Muscle layer of colon (tissue), 2 donors: ENCODE results near the gene ATXN2.
"Not testable (repeated sequence)": the region's sequence is repeated elsewhere in the genome, so short reads cannot be mapped to it uniquely, and the experiment has no call there.

Source experiments
- H3K27ac ChIP-seq: one replicate; pipeline ENCODE4 v1.7.0; 2013; ENCODE audit warnings: low read depth, mild to moderate bottlenecking, low read length, moderate library complexity
- H3K27me3 ChIP-seq, 2 donors: one replicate each; pipeline ENCODE4 v1.7.0; 2013; ENCODE audit warnings: low read length in 2 of 2, mild to moderate bottlenecking in 2 of 2; ENCODE audit not compliant: insufficient read depth in 2 of 2, control insufficient read depth in 1 of 2
- H3K36me3 ChIP-seq: one replicate; pipeline ENCODE4 v1.7.0; 2013; ENCODE audit warnings: mild to moderate bottlenecking, low read length; ENCODE audit not compliant: insufficient read depth
- H3K4me1 ChIP-seq: one replicate; pipeline ENCODE4 v1.7.0; 2013; ENCODE audit warnings: mild to moderate bottlenecking, low read length; ENCODE audit not compliant: insufficient read depth
- H3K4me3 ChIP-seq, 2 donors: one replicate each; pipeline ENCODE4 v1.7.0; 2013; ENCODE audit warnings: low read length in 2 of 2, low read depth in 1 of 2, mild to moderate bottlenecking in 1 of 2, moderate library complexity in 1 of 2
- H3K9ac ChIP-seq: one replicate; pipeline ENCODE4 v1.7.0; 2013; ENCODE audit warnings: low read length
- H3K9me3 ChIP-seq: one replicate; pipeline ENCODE4 v1.7.0; 2013; ENCODE audit warnings: mild to moderate bottlenecking, low read length
- donor health status: abdominal sarcoma.
- donor health status: Adenocarcinoma of cecum.

The ATXN2 gene

DNA sequence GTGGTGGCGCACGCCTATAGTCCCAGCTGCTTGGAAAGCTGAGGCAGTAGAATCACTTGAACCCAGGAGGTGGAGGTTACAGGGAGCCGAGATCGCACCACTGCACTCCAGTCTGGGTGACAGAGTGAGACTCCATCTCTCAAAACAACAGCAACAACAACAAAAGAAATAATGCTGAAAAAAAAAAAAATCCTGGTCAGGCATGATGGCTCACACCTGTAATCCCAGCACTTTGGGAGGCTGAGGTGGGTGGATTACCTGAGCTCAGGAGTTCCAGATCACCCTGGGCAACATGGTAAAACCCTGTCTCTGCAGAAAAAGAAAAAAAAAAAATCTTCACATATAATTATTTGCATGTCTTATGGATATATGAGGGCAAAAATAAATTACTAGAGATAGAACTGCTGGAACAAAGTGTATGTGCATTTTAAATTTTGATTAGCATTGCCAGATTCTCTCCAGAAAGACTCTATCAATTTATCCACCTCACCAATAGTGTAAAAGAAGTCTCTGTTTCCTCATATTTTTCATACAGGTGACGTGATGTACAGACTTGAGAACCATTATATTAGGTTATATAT lies 75.4 kb downstream of the ATXN2 start:
- Histone ChIP-seq H3K27ac (no peak overlapping the region), H3K9ac (no peak overlapping the region), H3K4me3 (no peak overlapping the region), H3K27me3 (no peaks in the 10 kb centered on the region), H3K9me3 (no peaks in the 10 kb centered on the region), H3K4me1 (no peaks in the 10 kb centered on the region), H3K36me3 (peaks cover 35% of the 10 kb centered on the region)

GRCh38 chr12:111521801-111522200 lies 77.3 kb downstream of the ATXN2 start:
- peaks cover 51% of the 10 kb centered on the region for H3K36me3 ChIP-seq

GRCh38 chr12:111519937-111520336 lies 79.2 kb downstream of the ATXN2 start:
- no peaks in the 10 kb centered on the region for H3K9me3 ChIP-seq
- H3K9ac ChIP-seq: no peak overlapping the region
- H3K4me3 ChIP-seq: no peak overlapping the region
- no peaks in the 10 kb centered on the region for H3K27me3 ChIP-seq
- no peaks in the 10 kb centered on the region for H3K4me1 ChIP-seq
- H3K27ac ChIP-seq: no peak overlapping the region
- H3K36me3 ChIP-seq: peaks cover 58% of the 10 kb centered on the region

More at GRCh38 chr12:111521801-111522200, 77.3 kb downstream of the ATXN2 start:
- Histone ChIP-seq H3K4me1 (no peaks in the 10 kb centered on the region), H3K9ac (no peak overlapping the region), H3K4me3 (no peak overlapping the region), H3K27ac (no peak overlapping the region), H3K9me3 (no peaks in the 10 kb centered on the region), H3K27me3 (no peaks in the 10 kb centered on the region)

DNA sequence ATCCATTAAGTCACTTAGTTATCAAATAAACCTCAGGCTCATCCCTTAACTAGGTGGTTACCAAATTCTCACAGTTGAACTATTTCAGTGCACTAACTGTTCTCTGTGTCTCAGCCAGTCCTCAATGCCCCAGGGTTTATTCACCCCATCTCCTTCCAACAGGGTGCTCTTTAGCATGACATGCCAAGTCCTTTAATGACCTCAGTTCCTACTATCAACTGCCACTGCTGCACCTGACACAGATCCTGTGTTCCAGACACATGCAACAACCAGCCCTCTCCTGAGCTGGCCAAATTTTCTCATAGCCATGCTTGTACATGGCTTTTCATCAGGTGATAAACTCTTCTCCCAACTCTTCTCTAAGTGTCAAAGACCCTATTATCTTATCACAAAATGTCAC lies 80.0 kb downstream of the ATXN2 start:
- Histone ChIP-seq H3K27ac (no peak overlapping the region), H3K9me3 (no peaks in the 10 kb centered on the region), H3K9ac (no peak overlapping the region), H3K4me3 (no peak overlapping the region), H3K4me1 (no peaks in the 10 kb centered on the region), H3K27me3 (no peaks in the 10 kb centered on the region), H3K36me3 (peaks cover 56% of the 10 kb centered on the region)

DNA sequence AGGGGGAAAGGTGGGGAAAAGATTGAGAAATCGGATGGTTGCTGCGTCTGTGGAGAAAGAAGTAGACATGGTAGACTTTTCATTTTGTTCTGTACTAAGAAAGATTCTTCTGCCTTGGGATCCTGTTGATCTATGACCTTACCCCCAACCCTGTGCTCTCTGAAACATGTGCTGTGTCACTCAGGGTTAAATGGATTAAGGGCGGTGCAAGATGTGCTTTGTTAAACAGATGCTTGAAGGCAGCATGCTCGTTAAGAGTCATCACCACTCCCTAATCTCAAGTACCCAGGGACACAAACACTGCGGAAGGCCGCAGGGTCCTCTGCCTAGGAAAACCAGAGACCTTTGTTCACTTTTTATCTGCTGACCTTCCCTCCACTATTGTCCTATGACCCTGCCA lies 91.4 kb downstream of the ATXN2 start:
- H3K27me3 ChIP-seq: not testable (repeated sequence)
- H3K36me3 ChIP-seq: peaks cover 56% of the 10 kb centered on the region

GRCh38 chr12:111507258-111507657 lies 91.9 kb downstream of the ATXN2 start:
- H3K27me3 ChIP-seq, H3K27ac ChIP-seq, H3K9ac ChIP-seq, H3K4me1 ChIP-seq, H3K4me3 ChIP-seq, H3K9me3 ChIP-seq: not testable (repeated sequence)
- H3K36me3 ChIP-seq: peaks cover 55% of the 10 kb centered on the region

More for the DNA sequence above, 91.4 kb downstream of the ATXN2 start:
- H3K9ac ChIP-seq, H3K4me3 ChIP-seq, H3K4me1 ChIP-seq, H3K9me3 ChIP-seq, H3K27ac ChIP-seq: not testable (repeated sequence)

GRCh38 chr12:111506260-111506659 lies 92.9 kb downstream of the ATXN2 start:
- Histone ChIP-seq H3K4me1 (no peaks in the 10 kb centered on the region), H3K36me3 (peaks cover 54% of the 10 kb centered on the region), H3K27me3 (no peaks in the 10 kb centered on the region), H3K27ac (no peak overlapping the region), H3K9me3 (no peaks in the 10 kb centered on the region), H3K9ac (no peak overlapping the region), H3K4me3 (no peak overlapping the region)

DNA sequence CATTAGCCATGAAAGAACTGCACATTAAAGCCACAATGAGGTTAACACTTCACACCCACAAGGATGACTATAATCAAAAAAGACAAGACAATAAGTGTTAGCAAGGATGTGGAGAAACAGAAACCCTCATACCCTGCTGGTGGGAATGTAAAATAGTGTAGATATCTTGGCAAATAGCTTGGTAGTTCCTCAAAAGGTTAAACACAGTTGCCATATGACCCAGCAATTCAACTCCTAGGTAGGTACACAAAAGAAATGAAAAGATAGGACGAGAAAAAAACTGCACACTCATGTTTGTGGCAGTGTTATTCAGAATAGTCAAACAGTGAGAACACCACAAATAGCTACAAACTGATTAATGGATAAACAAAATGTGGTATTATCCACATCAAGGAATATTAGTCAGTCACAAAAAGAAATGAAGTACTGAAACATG lies 93.5 kb downstream of the ATXN2 start:
- Histone ChIP-seq H3K4me1 (no peaks in the 10 kb centered on the region), H3K9me3 (no peaks in the 10 kb centered on the region), H3K4me3 (no peak overlapping the region), H3K27me3 (no peaks in the 10 kb centered on the region), H3K36me3 (peaks cover 53% of the 10 kb centered on the region), H3K27ac (no peak overlapping the region), H3K9ac (no peak overlapping the region)

GRCh38 chr12:111503116-111503515 lies 96.0 kb downstream of the ATXN2 start:
- H3K9me3 ChIP-seq: no peaks in the 10 kb centered on the region
- H3K36me3 ChIP-seq: peaks cover 49% of the 10 kb centered on the region
- no peaks in the 10 kb centered on the region for H3K27me3 ChIP-seq
- no peak overlapping the region for H3K9ac ChIP-seq
- no peak overlapping the region for H3K27ac ChIP-seq
- H3K4me1 ChIP-seq: no peaks in the 10 kb centered on the region
- H3K4me3 ChIP-seq: no peak overlapping the region

DNA sequence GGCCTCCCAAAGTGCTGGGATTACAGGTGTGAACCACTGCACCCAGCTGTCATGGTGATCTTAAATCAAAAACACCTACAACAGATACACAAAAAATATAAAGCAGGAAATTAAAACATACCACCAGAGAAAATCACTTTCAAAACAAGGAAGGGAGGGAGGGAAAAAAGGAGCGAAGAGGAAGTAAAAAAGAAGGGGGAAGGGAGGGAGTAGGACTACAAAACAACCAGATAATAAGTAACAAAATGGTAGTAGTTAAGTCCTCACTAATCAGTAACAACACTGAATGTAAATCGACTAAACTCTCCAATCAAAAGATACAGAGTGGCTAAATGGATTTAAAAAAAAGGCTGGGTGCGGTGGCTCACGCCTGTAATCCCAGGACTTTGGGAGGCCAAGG lies 104.4 kb downstream of the ATXN2 start:
- H3K27me3 ChIP-seq: no peaks in the 10 kb centered on the region
- peaks cover 31% of the 10 kb centered on the region for H3K36me3 ChIP-seq
- no peaks in the 10 kb centered on the region for H3K9me3 ChIP-seq
- H3K4me3 ChIP-seq: no peak overlapping the region
- H3K4me1 ChIP-seq: no peaks in the 10 kb centered on the region
- no peak overlapping the region for H3K27ac ChIP-seq
- H3K9ac ChIP-seq: no peak overlapping the region

GRCh38 chr12:111492979-111493378 lies 106.1 kb downstream of the ATXN2 start:
- not testable (repeated sequence) for H3K4me3 ChIP-seq, H3K9me3 ChIP-seq, H3K27me3 ChIP-seq, H3K27ac ChIP-seq, H3K9ac ChIP-seq, H3K4me1 ChIP-seq
- peaks cover 21% of the 10 kb centered on the region for H3K36me3 ChIP-seq

DNA sequence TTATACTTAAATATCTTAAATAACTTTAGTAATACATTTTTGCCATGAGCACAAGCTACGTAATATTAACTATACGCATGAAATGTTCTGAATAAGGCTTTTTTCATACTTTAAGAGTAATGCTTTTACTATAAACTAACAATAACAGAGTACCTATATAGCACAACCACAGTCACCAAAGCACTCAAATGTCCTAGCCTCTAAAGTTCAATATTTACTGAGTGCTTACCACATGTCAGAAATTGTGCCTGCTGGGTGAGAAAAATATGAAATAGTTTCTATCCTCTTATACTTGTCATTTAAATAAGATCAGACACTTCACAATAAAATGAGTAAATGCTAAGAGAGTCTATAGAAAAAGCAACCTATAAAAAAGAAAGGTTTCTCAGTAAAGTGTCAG lies 110.3 kb downstream of the ATXN2 start:
- Histone ChIP-seq H3K27ac (no peak overlapping the region), H3K4me3 (no peak overlapping the region), H3K9me3 (no peaks in the 10 kb centered on the region), H3K27me3 (no peaks in the 10 kb centered on the region), H3K36me3 (peaks cover 47% of the 10 kb centered on the region), H3K4me1 (no peaks in the 10 kb centered on the region), H3K9ac (no peak overlapping the region)
